AG04450 (cell line): ENCODE results near the gene PPP1CA. TPM values are rescaled to one million over a fixed set of nuclear protein-coding genes. Genes with fewer than 3 reads are reported as not detected.

Experiments used
- CTCF ChIA-PET: fragments of 300-600, 350-600 bp; formaldehyde crosslinking; extraction: SDS; loops from one replicate; lab custom pipeline; 2022; ENCODE audit warnings: antibody characterized with exemption, inconsistent platforms; lab: Charles Lee
- POLR2A ChIA-PET: fragments of 350-600 bp; formaldehyde crosslinking; extraction: SDS; loops from one replicate; lab custom pipeline; 2021; ENCODE audit warnings: antibody characterized with exemption, inconsistent platforms; lab: Yijun Ruan, JAX
- DNase-seq: peaks from one replicate; pipeline ENCODE4 v3.0.0-alpha.2; 2011; ENCODE audit warnings: low read depth, low spot score
- H3K27ac ChIP-seq: one replicate; pipeline ENCODE4 v1.5.1; 2012; ENCODE audit warnings: low read depth, low read length, control low read depth
- H3K27me3 ChIP-seq: one replicate; pipeline ENCODE4 v1.6.0; 2012; ENCODE audit warnings: low read length; ENCODE audit not compliant: control insufficient read depth, insufficient read depth
- H3K4me3 ChIP-seq: 2 replicates; pipeline ENCODE4 v1.5.1; 2011; ENCODE audit warnings: mild to moderate bottlenecking, low read depth, low read length, control low read depth
- H3K9me3 ChIP-seq: 2 replicates; pipeline ENCODE4 v1.5.1; 2012; ENCODE audit warnings: low read length; ENCODE audit not compliant: control insufficient read depth, insufficient read depth
- CTCF ChIP-seq: IDR thresholded peaks from 2 replicates; pipeline ENCODE4 v1.5.1; 2011; ENCODE audit warnings: low read depth, low read length, control low read depth, inconsistent platforms
- polyA plus RNA-seq: library from polyadenylated mRNA; depleted of rRNA; stranded (reverse); fragments of >200 nt; gene quantifications from 2 replicates; pipeline ENCODE4 v1.2.3, GENCODE V29; 2011

The PPP1CA gene
- polyA plus RNA-seq, 1 experiment = 116 TPM

GRCh38 chr11:67437082-67437808 is 35.6 kb upstream of the PPP1CA start, which contains the start of gene PTPRCAP:
Gene PTPRCAP (minus strand): TSS chr11:67437682. CDS start chr11:67437619, 63 bp downstream.
- ChIA-PET CTCF (interaction anchor here (0.7 to 1.8 kb wide), 3 partner anchors 21 to 86 kb away, joined by 3 to 5 read pairs (median 4); partner anchors contain the start of gene PPP1CA), POLR2A (interaction anchor here (0.6 to 1.1 kb wide), 3 partner anchors 9 to 295 kb away, joined by 3 to 7 read pairs (median 5); partner anchors contain the start of gene RPS6KB2)
- no peak for DNase-seq
- no peak for TF ChIP-seq CTCF
- Histone ChIP-seq H3K27me3 (no peaks in the 10 kb centered on the region), H3K9me3 (no peaks in the 10 kb centered on the region), H3K4me3 (no peak within 1 kb of the TSS), H3K27ac (no peak within 1 kb of the TSS)

GRCh38 chr11:67436459-67437081 is 34.9 kb upstream of the PPP1CA start:
- no peak for DNase-seq
- Histone ChIP-seq H3K27ac (no peak overlapping the region), H3K4me3 (no peak overlapping the region), H3K9me3 (no peaks in the 10 kb centered on the region), H3K27me3 (no peaks in the 10 kb centered on the region)
- CTCF ChIA-PET = interaction anchor here (0.7 to 1.8 kb wide), 2 partner anchors 21 to 85 kb away, joined by 4 to 5 read pairs; no protein-coding TSS in a partner anchor
- POLR2A ChIA-PET = no interaction called here
- TF ChIP-seq CTCF = no peak

GRCh38 chr11:67435727-67436458 is 34.2 kb upstream of the PPP1CA start:
- Histone ChIP-seq H3K9me3 (no peaks in the 10 kb centered on the region), H3K4me3 (no peak overlapping the region), H3K27ac (peak overlapping the region; percentile 21), H3K27me3 (no peaks in the 10 kb centered on the region)
- ChIA-PET CTCF (interaction anchor here (1.8 kb wide), 1 partner anchor 84 kb away, joined by 4 read pairs; no protein-coding TSS in a partner anchor), POLR2A (no interaction called here)
- no peak for TF ChIP-seq CTCF
- DNase-seq = no peak

GRCh38 chr11:67435031-67435726 is 33.5 kb upstream of the PPP1CA start:
- CTCF ChIA-PET = interaction anchor here (1.8 kb wide), 1 partner anchor 84 kb away, joined by 4 read pairs; no protein-coding TSS in a partner anchor
- POLR2A ChIA-PET = no interaction called here
- H3K27me3 ChIP-seq = no peaks in the 10 kb centered on the region
- peak overlapping the region; percentile 21 for H3K27ac ChIP-seq
- no peak overlapping the region for H3K4me3 ChIP-seq
- no peaks in the 10 kb centered on the region for H3K9me3 ChIP-seq
- no peak for DNase-seq
- TF ChIP-seq CTCF = no peak
